Measurements from ENCODE around the gene CAPN9.
"Not testable (repeated sequence)": the region's sequence is repeated elsewhere in the genome, so short reads cannot be mapped to it uniquely, and the experiment has no call there.

The CAPN9 gene, protein sequence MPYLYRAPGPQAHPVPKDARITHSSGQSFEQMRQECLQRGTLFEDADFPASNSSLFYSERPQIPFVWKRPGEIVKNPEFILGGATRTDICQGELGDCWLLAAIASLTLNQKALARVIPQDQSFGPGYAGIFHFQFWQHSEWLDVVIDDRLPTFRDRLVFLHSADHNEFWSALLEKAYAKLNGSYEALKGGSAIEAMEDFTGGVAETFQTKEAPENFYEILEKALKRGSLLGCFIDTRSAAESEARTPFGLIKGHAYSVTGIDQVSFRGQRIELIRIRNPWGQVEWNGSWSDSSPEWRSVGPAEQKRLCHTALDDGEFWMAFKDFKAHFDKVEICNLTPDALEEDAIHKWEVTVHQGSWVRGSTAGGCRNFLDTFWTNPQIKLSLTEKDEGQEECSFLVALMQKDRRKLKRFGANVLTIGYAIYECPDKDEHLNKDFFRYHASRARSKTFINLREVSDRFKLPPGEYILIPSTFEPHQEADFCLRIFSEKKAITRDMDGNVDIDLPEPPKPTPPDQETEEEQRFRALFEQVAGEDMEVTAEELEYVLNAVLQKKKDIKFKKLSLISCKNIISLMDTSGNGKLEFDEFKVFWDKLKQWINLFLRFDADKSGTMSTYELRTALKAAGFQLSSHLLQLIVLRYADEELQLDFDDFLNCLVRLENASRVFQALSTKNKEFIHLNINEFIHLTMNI

GRCh38 chr1:230747127-230747730 lies at the start of gene CAPN9:
TSS of gene CAPN9 (plus strand) at chr1:230747388. CDS start at chr1:230747497, 109 bp downstream.
- no peak for DNase-seq

GRCh38 chr1:230698130-230698529 lies 49.1 kb upstream of the CAPN9 start:
- no peak for DNase-seq

GRCh38 chr1:230698964-230699363 lies 48.2 kb upstream of the CAPN9 start:
- not testable (repeated sequence) for DNase-seq

DNA sequence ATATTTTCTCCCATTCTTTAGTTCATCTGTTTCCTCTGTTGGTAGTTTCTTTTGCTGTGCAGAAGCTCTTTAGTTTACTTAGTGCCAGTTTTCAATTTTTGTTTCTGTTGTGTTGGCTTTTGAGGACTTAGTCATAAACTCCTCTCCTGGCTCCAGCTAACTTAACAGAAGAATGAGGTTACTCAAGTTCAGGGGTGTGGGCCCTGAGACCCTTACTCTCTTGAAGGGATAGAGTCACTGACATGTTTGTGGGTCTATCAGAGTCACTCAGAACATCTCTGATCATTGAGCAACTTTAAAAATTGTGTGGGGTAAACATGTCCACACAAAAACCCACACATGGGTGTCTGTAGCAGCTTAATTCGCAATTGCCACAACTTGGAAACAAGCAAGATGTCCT lies 47.5 kb upstream of the CAPN9 start:
- DNase-seq: no peak

DNA sequence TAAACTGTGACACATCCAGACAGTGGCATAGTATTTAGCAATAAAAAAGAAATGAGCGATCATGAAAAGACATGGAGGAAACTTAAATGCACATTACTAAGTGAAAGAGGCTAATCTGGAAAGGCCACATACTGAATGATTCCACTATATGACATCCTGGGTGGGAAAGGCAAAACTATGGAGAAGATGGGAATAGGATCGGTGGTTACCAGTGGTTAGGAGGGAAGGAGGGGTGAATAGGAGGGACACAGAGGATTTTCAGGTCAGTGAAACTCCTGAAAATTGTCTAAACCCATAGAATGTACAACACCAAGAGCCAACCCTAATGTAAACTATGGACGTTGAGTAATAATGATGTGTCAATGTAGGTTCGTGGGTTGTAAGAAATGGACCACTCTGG lies 47.1 kb upstream of the CAPN9 start:
- no peak for DNase-seq

DNA sequence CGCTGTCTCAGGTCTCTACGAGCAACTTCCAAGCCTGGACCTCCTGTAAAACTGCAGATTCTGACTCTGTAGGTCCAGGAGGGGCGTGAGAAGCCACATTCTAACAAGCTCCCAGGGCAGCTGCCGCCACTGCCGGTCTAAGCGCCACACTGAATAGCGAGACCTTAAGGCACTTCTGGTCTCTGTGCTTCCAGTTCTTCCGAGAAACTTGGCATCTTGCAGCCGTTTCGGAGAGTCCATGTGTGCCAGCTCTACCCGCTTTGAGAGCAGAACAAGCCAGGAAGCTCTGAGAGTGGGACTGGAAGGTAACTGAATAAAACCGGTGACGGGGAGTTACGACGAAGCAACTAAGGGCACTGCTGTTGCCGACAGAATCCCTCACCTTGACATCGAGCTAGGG lies 45.8 kb upstream of the CAPN9 start:
- no peak for DNase-seq

DNA sequence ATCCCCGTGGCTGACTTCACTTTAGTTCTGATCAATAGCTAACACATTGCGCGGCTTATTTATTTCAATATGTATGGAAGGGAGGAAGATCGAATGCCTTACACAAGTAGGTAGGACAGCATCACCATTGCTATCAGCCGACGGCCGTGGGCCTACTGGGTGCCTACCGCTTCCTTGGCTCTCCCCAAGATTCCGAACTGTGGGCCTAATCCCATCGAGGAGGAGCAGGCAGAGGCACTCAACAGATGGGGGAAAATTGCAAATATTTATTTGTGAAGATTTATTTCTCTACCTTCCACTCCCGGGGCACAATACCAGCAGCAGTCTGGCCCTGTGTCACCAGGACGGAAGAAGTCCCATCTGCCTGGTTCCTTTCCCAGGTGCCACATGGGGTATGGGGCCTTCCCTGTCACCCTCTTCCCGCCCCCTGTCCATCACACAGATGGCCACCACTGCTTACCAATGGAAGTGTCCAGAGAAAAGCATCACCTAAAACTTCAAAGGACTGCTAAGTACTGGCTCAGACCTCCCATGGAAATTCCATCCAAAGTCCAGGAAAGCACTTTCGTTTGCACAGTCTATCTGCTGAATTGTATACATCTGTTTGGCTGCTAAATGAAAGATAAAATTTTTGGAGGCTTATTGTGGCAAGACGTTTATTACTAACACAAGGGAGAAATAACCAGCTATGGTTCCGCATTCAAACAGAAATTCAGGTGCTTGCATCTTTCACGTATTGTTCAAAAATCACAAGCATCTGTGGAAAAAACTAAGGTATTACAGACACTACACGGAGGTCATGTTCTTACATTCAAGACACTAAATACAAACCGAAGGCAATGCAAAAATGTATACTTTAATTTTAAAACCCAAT lies 45.1 kb upstream of the CAPN9 start:
- DNase-seq: no peak

- peak; percentile 37 for DNase-seq
These were observed 44.1 kb upstream of the CAPN9 start for GRCh38 chr1:230702934-230703678.

DNA sequence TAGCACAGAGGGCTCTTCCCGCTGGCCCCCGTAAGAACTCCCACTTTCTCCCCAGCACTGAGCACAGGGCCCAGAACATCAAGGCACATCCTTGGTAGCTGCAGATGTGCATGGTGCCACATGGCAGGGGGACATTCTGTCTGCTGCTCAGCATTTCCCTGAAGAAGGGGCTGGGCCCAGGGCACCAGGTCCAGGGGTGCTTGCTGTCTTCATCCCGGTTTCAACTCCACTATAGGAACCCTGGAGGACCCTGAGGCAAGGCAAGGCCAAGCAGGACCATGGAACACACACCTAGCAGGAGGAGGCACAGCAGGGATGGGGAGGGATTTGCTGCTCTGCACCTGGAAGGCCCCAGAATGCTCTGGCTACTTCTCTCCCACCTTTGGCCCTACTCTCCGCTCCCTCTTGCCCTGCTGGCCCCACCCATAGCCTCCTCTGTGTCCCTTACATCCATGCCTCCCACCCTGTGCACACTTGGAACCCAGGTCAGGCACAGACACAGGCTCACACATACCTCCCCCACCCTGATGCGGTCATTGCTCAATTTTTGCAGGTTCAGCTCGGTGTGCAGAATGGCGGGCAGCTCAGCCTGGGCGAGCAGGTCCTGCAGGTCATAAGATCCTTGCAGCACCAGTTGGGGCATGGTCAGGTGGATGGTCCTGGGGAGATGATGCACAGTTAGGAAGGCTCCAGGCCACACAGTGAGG lies 43.4 kb upstream of the CAPN9 start:
- DNase-seq: no peak

GRCh38 chr1:230704830-230705229 lies 42.4 kb upstream of the CAPN9 start:
- no peak for DNase-seq

GRCh38 chr1:230705289-230706019 lies 41.7 kb upstream of the CAPN9 start:
- DNase-seq: no peak

DNA sequence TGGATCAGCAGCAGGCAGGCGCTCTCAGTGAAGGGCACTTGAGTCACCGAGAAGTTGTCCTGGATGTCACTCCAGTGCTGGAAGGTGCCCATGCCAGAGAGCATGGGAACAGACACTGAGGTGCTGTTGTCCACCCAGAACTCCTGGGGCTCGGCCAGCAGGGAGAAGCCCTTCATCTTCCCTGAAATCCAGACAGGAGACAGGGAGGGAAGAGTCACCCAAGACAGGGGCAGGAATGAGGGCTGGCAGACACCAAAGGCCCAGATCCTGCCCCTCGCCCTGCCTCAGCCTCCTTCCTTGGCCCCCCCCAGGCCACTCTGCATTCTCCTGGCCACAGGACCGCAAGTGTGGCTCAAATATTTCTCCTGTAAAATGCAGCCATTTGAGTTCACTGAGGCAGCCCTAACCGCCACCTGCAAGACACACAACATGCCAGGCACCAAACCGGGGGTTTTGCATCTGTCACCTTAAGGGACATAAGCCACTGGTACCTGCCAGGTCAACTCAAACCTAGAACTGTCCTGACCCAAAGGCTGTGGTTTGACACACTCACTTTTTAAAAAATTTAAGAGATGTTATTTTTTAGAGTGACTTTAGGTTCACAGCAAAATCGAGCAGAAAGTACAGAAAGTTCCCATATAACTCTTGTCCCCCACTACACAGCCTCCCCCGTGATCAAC lies 41.0 kb upstream of the CAPN9 start:
- no peak for DNase-seq

- DNase-seq: no peak
These were observed 40.1 kb upstream of the CAPN9 start for GRCh38 chr1:230706887-230707731.

- no peak for DNase-seq
These were observed 39.2 kb upstream of the CAPN9 start for GRCh38 chr1:230707732-230708630.

DNA sequence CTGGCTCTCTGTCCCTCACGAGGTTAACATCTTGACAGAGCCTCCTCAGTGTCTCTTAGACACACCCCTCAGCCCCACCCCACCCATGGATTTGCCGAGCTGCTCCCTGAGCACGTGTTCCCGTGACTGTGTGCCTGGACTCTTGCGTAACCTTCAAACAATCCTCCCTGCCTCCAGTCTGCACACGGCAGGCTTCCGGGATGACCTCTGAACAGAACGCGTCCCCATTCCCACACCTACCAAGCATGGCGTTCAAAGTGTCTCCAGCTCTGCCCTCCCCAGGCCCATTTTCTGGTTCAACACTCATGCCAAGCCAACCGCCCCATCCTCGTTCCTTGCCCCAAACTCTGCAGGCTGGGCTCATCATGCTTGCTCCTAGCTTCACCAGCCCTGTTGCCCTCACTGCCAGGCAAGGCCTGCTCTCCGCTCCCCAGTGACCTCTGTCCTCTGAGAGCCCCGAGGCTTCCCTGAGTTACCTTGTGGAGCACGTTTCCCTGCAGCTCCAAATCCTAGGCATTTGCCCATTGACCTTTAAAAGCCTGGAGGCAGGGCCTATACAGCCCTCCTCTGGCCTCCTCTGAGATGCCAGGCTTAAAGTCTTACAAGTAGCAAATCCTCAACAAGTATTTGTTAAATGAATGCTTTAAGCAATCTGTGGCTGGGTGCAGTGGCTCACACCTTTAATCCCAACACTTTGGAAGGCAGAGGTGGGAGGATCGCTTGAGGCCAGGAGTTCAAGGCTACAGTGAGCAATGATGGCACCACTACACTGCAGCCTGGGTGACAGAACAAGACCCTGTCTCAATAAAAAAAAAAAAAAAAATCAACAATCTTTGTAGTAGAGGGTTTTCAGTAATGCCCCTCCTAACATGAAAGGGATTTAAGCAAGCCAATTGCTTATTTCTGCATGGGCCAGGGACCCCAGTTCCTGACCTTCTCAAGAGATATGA lies 38.3 kb upstream of the CAPN9 start:
- DNase-seq: no peak

DNA sequence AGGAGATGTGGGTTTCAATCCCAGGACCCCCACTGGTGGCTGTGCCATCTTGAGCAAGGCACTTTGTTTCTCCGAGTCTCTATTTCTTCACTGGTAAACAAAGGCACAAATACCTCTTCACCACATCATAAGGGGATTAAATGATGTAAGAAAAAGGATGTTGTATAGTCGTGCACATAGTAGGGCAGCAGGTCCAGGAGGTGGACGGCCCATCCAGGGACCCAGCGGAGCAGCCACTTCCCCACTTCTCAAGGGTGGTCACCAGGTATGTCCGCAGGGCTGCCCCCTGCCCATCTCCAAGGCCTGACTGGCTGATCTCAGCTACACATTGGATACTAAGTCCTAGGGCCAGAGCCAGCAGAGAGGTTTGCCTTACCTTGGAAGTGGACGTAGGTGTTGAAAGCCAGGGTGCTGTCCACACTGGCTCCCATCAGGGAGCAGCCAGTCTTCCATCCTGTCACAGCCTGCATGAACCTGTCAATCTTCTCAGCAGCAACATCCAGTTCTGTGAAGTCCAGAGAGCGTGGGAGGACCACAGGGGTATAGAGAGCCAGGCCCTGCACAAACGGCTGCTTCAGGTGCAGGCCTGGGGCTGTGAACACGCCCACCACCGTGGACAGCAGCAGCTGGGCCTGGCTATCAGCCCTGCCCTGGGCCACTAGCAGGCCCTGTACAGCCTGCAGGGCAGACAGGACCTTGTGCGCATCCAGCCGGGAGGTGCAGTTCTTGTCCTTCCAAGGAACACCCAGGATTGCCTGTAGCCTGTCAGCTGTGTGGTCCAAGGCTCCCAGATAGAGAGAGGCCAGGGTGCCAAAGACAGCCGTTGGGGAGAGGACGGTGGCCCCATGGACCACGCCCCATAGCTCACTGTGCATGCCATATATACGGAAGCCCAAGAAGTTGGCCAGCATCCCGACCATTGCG lies 37.3 kb upstream of the CAPN9 start:
- DNase-seq: no peak
